ENCODE data around the gene SOS2. TPM values are rescaled to one million over a fixed set of nuclear protein-coding genes. Genes with fewer than 3 reads are reported as not detected.

The SOS2 gene
- total RNA-seq, 1 donor from 2014 or later = 17.2 TPM

DNA sequence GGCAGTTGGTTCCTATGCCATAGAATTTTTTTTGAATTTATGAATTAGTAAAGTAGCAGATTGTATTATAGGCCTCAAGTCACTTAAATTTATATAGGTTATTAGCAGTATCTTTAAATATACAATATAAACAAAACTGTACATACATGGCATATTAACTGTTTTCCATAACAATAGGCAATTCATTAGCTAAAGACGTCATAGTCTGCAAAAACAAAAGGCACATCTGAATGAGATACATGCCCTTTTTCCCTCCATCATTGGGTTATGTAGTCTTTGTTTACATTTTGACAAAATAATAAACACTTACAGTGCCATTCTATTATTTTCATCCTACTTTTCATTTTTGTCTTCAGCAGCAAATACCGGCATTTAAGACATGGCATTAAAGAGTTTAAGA, 113.9 kb downstream of the SOS2 start:
- intact Hi-C loops (cut with micrococcal nuclease) = loop anchor here (2.0 to 10.0 kb wide), 5 partner anchors 113 to 485 kb away; partner anchors contain the start of genes DMAC2L, KLHDC1, L2HGDH and MAP4K5

DNA sequence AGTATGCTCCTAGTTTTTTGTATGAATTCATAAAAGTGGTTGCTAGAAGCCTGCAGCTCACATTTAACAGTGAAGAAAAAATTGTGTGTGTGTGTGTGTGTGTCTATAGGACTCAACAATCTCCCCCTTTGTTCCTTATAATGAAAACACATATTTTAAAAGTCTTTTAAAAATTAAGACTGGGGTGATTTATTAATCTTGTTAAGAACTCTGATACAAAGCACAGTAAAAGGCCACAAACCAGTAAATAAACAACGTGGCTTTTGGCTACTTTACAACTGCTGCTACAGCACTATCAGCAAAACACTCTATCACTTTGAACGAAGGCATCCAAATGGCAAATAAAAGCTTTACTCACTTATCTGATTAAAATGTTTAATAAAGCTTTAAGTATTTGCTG, 114.4 kb downstream of the SOS2 start:
- intact Hi-C loops (cut with micrococcal nuclease) = loop anchor here (1.0 to 10.0 kb wide), 9 partner anchors 114 to 485 kb away; partner anchors contain the start of genes DMAC2L, KLHDC1, KLHDC2 and L2HGDH

- intact Hi-C loops (cut with micrococcal nuclease) = loop anchor here (1.0 to 10.0 kb wide), 9 partner anchors 114 to 484 kb away; partner anchors contain the start of genes DMAC2L, KLHDC1, KLHDC2 and L2HGDH
Measured at GRCh38 chr14:50116181-50116956, 115.0 kb downstream of the SOS2 start, which contains the start of gene VCPKMT. Gene VCPKMT (minus strand): TSS chr14:50116572. CDS start chr14:50116552, 20 bp downstream.

GRCh38 chr14:50113381-50114035, 117.9 kb downstream of the SOS2 start:
- intact Hi-C loops (cut with micrococcal nuclease) = loop anchor here (10.0 kb wide), 1 partner anchor 419 kb away; the partner anchor contains the start of gene KLHDC1

- intact Hi-C loops (cut with micrococcal nuclease) = loop anchor here (10.0 kb wide), 1 partner anchor 416 kb away; the partner anchor contains the start of gene KLHDC1
Measured at GRCh38 chr14:50110323-50111037, 120.9 kb downstream of the SOS2 start.

GRCh38 chr14:50109342-50109741, 122.0 kb downstream of the SOS2 start:
- intact Hi-C loops (cut with micrococcal nuclease) = no loop called here

DNA sequence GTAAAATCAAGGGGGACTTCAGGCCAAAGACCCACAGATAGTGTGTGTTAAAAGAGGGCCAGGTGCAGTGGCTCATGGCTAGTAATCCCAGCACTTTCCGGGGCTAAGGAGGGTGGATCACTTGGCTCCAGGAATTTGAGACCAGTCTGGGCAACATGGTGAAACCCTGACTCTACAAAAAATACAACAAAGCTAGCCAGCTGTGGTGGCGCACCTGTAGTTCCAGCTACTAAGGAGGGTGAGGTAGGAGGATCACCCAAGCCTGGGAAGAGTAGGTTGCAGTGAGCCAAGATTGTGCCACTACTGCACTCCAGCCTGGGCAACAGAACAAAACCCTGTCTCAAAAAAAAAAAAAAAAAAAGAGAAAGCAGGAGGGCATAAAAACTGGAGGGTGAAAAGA, 123.5 kb downstream of the SOS2 start:
- intact Hi-C loops (cut with micrococcal nuclease) = no loop called here

DNA sequence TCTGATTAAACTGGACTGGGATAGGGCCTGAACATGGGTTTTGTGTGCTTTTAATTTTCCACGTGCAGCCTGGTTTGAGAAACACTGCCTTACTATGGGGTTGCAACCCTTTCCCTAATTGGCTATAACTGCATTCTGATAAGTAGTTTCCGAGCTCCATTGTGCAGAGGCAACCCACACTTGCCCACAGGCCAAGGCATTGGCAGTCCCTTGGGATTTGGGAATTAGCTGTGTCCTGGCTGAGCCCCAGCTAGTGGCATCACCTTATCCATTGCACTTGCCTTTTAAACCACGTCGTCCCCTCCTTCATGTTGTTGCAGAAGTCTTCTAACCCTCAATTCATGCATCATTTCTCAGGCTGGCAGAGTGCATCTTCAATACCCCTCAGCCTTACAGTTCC, 125.2 kb downstream of the SOS2 start:
- intact Hi-C loops (cut with micrococcal nuclease) = no loop called here

DNA sequence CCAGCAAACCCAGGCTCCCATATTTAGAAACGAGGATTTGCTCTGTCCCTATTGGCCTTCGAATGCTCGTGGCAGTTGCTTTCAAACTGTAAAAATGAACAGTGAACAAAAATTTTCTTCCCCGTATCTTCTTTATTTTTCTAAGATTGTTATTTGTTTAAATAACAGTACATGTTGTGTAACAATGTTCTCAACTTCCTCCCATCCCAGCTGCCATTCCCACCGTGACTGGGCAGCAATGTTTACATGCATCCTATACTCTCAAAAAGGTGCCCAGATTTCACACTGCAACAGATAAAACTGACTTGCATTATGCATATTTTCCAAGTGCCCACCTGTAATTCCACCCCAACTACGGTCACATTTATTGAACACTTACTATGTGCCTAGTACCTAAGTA, 127.8 kb downstream of the SOS2 start:
- intact Hi-C loops (cut with micrococcal nuclease) = no loop called here

GRCh38 chr14:50101417-50101816, 130.0 kb downstream of the SOS2 start:
- intact Hi-C loops (cut with micrococcal nuclease) = no loop called here

- intact Hi-C loops (cut with micrococcal nuclease) = no loop called here
Measured at GRCh38 chr14:50100805-50101204, 130.6 kb downstream of the SOS2 start.

- intact Hi-C loops (cut with micrococcal nuclease) = no loop called here
Measured at GRCh38 chr14:50099335-50099734, 132.0 kb downstream of the SOS2 start.

GRCh38 chr14:50095895-50096294, 135.5 kb downstream of the SOS2 start:
- intact Hi-C loops (cut with micrococcal nuclease) = loop anchor here (1.0 to 2.0 kb wide), 4 partner anchors 13 to 93 kb away; no protein-coding TSS in a partner anchor

- intact Hi-C loops (cut with micrococcal nuclease) = no loop called here
Measured at GRCh38 chr14:50094056-50094755, 137.2 kb downstream of the SOS2 start.

GRCh38 chr14:50093496-50093895, 137.9 kb downstream of the SOS2 start:
- intact Hi-C loops (cut with micrococcal nuclease) = no loop called here

DNA sequence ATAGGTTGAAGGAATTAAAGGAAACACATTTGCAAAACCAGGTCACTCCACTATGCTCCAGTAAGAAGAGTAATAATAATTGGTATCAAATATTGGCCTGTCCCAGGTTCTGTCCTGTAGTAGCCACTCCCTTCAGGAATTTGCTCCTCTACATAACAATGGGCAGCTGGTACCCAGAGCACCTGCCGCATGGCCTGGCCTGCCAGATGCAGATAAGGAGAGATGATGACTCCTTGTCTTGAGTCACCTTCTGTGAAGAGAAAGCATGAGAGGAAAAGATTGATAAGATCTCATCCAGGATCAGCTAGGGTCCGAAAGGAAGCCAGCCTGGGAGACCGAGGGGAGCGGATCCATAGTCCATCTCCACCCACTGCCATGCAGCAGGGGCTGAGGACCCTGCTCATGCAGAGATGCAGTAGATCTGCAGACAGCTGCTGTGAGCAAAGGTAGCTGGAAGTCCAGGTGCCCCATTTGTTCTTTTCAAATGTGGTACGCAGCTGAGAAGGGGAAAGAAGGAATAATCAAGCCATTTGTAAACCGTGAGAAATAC, 139.3 kb downstream of the SOS2 start:
- intact Hi-C loops (cut with micrococcal nuclease) = no loop called here

DNA sequence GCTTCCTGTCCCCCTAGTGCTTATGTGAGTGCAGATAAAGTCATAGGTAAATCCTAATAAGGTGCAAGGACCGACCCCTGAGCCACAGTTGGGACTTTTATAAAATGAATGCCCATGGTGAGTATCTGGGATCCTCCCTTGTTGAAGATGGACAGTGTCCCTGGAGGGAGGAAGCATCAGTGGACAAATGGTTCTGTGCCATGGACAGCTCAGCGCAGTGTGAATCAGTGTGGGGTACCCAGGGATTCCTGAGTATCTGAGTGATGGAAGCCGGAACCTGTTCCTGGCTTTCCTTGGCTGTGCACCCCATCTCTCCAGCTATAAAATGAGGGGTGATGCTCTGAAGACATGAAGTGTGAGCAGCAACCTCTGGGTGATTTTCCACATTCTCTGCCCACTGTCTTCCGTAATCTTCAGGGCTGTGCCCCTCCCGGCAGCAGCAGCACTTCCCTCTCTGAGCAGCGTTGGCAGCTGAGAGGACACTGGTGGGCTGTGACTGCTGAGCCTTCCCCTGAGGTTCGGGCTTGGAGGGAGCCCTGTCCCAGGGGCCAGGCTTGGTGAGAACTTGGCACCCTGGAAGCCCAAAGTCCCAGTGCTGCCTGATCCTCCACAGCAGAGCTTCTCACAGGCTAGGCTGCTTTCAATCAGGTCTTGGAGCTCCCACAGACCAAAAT, 140.0 kb downstream of the SOS2 start:
- intact Hi-C loops (cut with micrococcal nuclease) = no loop called here

GRCh38 chr14:50089208-50089607, 142.2 kb downstream of the SOS2 start:
- intact Hi-C loops (cut with micrococcal nuclease) = no loop called here

DNA sequence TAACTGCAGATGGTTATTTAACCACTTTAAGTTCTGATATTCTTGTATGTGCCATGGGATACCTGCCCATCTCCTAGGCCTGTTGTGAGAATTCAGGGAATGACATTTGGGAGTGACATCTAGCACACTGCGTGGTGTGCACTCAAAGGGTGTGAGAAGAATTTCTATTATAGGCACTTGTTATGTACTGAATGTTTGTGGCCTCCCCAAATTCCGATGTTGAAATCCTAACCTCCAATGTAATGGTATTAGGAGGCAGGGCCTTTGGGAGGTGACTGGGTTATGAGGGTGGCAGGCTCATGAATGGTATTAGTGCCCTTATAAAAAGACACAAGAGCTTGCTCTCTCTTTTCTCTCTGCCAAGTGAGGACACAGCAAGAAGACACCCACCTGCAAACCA, 142.6 kb downstream of the SOS2 start:
- intact Hi-C loops (cut with micrococcal nuclease) = no loop called here

DNA sequence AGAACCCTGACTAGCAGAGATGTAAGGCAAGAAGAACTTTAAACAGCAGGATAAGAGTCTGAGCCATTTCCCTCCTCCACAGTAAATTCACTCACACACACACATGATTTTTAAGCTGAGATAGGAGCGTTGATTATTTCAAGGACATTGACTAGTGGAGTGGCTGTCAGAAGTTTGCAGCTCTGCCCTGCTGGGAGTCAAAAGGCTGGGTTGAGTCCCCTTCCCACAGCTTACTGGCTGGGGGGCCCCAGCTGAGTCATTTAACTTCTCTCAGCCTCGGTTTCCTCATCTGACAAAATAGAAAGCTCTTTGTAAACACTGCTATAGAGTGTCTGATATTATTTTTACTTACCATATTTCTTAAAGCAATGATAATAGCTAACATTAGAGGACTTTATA, 143.3 kb downstream of the SOS2 start:
- intact Hi-C loops (cut with micrococcal nuclease) = no loop called here

Data from T-helper 2 cell treated with Interferon-gamma antibody and Interleukin-4, amounts not matched to agents 100 ng/mL and 5 ng/mL, for 36 hours (primary cell).